Astrocyte of the cerebellum (primary cell): ENCODE results near the gene SSBP3.

Source experiments
- DNase-seq: peaks from one replicate; pipeline ENCODE4 v3.0.0-alpha.2; 2011; ENCODE audit warnings: low read depth
- H3K4me3 ChIP-seq: 2 replicates; pipeline ENCODE4 v1.5.1; 2011; ENCODE audit warnings: mild to moderate bottlenecking, low read depth, low read length, moderate library complexity
- in situ Hi-C: cut with HindIII; loops from 2 replicates; pipeline ENCODE4 v1.10.0; 2017; ENCODE audit warnings: low sequenced_read_pairs
- TF ChIP-seq, protein P1 (sequence below): IDR thresholded peaks from 2 replicates; pipeline ENCODE4 v1.5.1; 2012; ENCODE audit warnings: low read length, low read depth, moderate library complexity, mild to moderate bottlenecking; ENCODE audit errors: missing control alignments

SSBP3 gene

DNA sequence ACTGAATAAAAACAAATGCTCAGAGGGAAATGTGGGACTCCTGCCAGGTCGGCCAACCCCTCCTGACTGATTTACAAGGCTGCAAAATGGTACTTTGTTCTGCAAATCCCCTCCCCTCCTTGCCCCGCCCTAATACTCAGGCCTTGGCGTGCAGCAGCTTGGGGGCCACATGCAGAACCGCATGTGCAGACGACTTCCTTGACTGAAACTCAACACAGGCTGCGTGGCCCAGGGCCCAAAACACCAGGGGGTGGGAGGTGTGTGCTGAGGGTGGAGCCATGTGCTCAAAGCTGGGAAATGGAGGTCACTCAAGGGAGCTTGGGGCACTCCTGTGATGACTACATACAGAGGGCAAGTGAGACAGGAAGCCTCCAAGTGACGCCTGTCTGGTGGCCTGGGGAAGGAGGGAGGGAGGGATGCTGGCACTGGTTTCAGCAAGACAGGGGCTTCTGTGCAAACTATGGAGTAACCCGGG, 119.0 kb downstream of the SSBP3 start:
- TF ChIP-seq, protein P1, sequence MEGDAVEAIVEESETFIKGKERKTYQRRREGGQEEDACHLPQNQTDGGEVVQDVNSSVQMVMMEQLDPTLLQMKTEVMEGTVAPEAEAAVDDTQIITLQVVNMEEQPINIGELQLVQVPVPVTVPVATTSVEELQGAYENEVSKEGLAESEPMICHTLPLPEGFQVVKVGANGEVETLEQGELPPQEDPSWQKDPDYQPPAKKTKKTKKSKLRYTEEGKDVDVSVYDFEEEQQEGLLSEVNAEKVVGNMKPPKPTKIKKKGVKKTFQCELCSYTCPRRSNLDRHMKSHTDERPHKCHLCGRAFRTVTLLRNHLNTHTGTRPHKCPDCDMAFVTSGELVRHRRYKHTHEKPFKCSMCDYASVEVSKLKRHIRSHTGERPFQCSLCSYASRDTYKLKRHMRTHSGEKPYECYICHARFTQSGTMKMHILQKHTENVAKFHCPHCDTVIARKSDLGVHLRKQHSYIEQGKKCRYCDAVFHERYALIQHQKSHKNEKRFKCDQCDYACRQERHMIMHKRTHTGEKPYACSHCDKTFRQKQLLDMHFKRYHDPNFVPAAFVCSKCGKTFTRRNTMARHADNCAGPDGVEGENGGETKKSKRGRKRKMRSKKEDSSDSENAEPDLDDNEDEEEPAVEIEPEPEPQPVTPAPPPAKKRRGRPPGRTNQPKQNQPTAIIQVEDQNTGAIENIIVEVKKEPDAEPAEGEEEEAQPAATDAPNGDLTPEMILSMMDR: no peak
- in situ Hi-C loops: no loop called here
- DNase-seq: peak; percentile 32
- no peak overlapping the region for H3K4me3 ChIP-seq

GRCh38 chr1:54285815-54286345, 120.3 kb downstream of the SSBP3 start:
- no peak for DNase-seq
- TF ChIP-seq, protein P1: no peak
- H3K4me3 ChIP-seq: no peak overlapping the region
- in situ Hi-C loops: no loop called here

DNA sequence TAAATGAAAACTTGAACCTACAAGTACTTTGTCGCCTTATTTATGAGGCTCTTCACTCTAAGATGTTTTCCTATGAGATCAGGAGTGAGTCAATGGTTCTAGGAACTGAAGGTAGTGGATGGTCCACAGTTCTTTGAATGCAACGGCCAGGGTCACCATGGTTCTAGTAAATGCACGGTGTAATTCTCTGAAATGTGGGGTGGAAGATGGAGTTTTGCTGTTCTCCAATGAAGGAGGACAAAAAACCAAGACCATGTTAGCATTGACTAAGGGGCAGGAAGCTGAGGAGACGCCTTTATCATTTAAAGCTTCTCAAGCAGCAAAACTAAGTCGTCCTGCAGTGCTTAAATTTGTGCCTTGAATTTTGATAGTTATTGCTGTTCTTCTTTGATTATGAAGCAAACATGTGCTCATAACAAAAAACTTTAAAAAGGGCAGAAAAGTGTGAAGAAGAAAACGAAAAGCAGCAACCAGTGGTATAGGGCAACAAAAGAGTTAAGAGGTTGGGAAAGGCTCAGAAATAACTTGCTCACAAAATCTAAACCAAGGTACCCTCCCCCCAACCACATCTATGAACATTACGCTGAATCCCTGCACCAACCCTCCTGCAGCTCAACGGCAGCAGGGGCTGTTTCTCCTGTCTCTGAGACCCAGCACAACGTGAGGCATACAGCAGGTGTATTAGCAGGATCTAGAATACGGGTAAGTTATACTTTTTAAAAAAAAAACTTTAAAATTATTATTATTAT, 121.2 kb downstream of the SSBP3 start:
- DNase-seq: no peak
- H3K4me3 ChIP-seq: no peak overlapping the region
- TF ChIP-seq, protein P1: no peak
- in situ Hi-C loops: no loop called here

- in situ Hi-C loops: no loop called here
- TF ChIP-seq, protein P1: no peak
- no peak overlapping the region for H3K4me3 ChIP-seq
- DNase-seq: no peak
Observed at GRCh38 chr1:54283635-54284385, 122.4 kb downstream of the SSBP3 start.

DNA sequence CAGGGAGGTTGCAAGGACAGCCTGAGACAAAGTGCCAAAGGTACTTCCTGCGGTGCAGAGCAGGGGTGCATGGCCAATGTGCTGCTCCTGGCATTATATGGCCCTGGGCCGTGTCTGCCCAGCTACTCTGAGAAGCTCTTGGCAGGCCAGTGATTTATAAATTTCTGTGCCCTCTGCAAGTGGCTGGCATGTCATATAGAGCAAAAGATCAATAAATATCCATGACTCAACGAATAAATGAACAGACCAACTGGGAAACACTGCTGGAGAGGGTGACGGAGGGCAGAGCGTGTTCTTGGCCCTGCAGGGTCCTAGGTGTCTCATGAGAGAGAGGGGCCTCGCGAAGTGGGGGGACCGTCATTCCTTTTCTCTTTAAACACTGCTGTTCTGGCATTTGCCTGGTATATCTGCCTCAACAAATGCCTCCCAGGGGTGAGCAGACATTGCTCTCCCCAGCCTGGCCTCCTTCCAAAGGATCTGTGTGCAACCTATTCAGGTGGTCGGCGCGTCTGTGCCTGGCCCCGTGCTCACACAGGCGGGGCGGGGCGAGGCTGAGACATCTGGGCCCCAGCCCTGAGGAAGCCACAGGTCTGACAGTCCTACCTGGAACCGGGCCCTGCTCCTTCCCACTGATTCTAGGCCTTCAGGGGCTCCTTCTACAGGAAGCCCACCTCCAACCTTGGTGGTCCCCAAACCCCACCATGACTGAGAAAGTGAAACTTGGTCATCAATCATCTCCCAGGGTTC, 123.9 kb downstream of the SSBP3 start:
- no peak overlapping the region for H3K4me3 ChIP-seq
- in situ Hi-C loops: no loop called here
- DNase-seq: no peak
- TF ChIP-seq, protein P1: no peak

DNA sequence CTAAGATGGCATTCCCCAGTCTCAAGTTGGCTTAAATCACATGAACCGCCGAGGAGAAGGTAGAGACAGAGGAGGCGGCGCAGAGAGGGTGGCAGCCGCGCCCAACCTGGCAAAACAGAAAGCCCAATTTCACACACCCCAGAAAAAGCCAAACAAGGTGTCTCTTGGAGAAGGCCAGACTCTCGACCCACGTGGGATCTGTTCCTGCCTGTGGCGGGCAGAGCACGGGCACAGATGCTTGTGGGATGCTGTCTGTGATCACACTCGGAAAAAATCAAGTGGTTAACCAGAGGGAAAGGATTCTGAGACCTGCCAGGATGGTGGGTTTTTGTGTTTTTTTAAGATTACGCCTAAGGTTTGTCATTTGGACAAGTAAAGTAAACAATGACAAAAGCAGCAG, 125.5 kb downstream of the SSBP3 start:
- TF ChIP-seq, protein P1: no peak
- H3K4me3 ChIP-seq: no peak overlapping the region
- in situ Hi-C loops: no loop called here
- peak; percentile 78 for DNase-seq
